ENCODE measurements around the gene B4GALT4.

DNA sequence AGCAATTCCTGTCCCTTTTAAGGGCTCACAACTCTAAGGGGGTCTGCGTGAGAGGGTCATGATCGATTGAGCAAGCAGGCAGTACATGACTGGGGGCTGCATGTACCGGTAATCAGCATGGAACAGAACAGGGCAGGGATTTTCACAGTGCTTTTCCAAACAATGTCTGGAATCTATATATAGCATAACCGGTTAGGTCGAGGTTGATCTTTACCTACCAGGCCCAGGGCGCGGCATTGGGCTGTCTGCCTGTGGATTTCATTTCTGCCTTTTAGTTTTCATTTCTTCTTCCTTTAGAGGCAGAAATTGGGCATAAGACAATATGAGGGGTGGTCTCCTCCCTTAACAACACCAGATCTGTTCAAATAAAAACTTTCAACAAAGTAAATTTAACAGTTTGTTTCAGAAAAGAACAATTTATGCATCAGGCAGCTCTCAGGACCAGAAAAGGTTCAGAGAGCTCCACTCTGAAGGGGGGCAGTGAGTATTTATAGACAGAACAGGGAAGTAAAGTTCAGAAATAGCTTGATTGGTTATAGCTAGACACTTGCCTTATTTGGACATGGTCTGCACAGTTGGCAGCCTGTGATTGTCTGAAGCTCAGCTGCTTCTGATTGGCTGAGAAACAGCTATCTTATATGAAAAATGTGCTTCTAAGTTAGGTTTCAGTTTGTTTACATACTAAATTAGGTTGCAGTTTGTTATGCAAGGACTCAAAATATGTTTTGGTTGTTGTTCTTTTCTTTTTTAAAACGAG is 17.2 kb upstream of the B4GALT4 start:
- TF ChIP-seq RAD21 (IDR thresholded peaks at IDR 0.05; ENCODE audit: low read depth), result no peak
- TF ChIP-seq YY1 (IDR thresholded peaks at IDR 0.05; ENCODE audit: low read depth), result no peak
- no peak for TF ChIP-seq TCF12 (IDR thresholded peaks at IDR 0.05; ENCODE audit: low read depth)
- TF ChIP-seq EP300 (IDR thresholded peaks at IDR 0.05; ENCODE audit: borderline replicate concordance), result no peak
- no peak for TF ChIP-seq EGR1 (IDR thresholded peaks at IDR 0.05)
- TF ChIP-seq, protein P1, sequence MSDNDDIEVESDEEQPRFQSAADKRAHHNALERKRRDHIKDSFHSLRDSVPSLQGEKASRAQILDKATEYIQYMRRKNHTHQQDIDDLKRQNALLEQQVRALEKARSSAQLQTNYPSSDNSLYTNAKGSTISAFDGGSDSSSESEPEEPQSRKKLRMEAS (IDR thresholded peaks at IDR 0.05), result no peak
- TF ChIP-seq CEBPB (IDR thresholded peaks at IDR 0.05), result no peak
- no peak for TF ChIP-seq FOXM1 (IDR thresholded peaks at IDR 0.05; ENCODE audit: borderline replicate concordance, low read depth)
- TF ChIP-seq, protein P2, sequence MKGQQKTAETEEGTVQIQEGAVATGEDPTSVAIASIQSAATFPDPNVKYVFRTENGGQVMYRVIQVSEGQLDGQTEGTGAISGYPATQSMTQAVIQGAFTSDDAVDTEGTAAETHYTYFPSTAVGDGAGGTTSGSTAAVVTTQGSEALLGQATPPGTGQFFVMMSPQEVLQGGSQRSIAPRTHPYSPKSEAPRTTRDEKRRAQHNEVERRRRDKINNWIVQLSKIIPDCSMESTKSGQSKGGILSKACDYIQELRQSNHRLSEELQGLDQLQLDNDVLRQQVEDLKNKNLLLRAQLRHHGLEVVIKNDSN (IDR thresholded peaks at IDR 0.05), result no peak
- TF ChIP-seq, protein P3, sequence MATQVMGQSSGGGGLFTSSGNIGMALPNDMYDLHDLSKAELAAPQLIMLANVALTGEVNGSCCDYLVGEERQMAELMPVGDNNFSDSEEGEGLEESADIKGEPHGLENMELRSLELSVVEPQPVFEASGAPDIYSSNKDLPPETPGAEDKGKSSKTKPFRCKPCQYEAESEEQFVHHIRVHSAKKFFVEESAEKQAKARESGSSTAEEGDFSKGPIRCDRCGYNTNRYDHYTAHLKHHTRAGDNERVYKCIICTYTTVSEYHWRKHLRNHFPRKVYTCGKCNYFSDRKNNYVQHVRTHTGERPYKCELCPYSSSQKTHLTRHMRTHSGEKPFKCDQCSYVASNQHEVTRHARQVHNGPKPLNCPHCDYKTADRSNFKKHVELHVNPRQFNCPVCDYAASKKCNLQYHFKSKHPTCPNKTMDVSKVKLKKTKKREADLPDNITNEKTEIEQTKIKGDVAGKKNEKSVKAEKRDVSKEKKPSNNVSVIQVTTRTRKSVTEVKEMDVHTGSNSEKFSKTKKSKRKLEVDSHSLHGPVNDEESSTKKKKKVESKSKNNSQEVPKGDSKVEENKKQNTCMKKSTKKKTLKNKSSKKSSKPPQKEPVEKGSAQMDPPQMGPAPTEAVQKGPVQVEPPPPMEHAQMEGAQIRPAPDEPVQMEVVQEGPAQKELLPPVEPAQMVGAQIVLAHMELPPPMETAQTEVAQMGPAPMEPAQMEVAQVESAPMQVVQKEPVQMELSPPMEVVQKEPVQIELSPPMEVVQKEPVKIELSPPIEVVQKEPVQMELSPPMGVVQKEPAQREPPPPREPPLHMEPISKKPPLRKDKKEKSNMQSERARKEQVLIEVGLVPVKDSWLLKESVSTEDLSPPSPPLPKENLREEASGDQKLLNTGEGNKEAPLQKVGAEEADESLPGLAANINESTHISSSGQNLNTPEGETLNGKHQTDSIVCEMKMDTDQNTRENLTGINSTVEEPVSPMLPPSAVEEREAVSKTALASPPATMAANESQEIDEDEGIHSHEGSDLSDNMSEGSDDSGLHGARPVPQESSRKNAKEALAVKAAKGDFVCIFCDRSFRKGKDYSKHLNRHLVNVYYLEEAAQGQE (IDR thresholded peaks at IDR 0.05; ENCODE audit: low read depth), result no peak
- TF ChIP-seq TEAD4 (IDR thresholded peaks at IDR 0.05), result no peak

All from Ishikawa (cell line).